WTC11 (cell line): ENCODE results near the gene BNC2. TPM values are rescaled to one million over a fixed set of nuclear protein-coding genes. Genes with fewer than 3 reads are reported as not detected.

ENCODE experiments used
- ATAC-seq: fragments of 200-7000 bp; cut with Tn5 transposase; 2 replicates; pipeline ENCODE4 v1.10.0; 2021; ENCODE audit warnings: mild to moderate bottlenecking, moderate library complexity
- CTCF ChIA-PET: fragments of 300-600 bp; sonication (Branson Sonifier 250); formaldehyde crosslinking; loops from one replicate; lab custom pipeline; 2021; ENCODE audit warnings: antibody characterized with exemption; lab: Charles Lee
- POLR2A ChIA-PET: fragments of 350-600 bp; sonication (Branson Sonifier 250); formaldehyde crosslinking; loops from one replicate; lab custom pipeline; 2021; ENCODE audit warnings: antibody characterized with exemption; lab: Charles Lee
- DNase-seq: peaks from one replicate; pipeline ENCODE4 v3.0.0; 2021; ENCODE audit warnings: low spot score
- H3K27ac Mint-ChIP-seq: 2 replicates; pipeline ENCODE4 v1.8.0; 2021; ENCODE audit warnings: mixed read lengths
- H3K27me3 Mint-ChIP-seq: 2 replicates; pipeline ENCODE4 v1.8.0; 2021; ENCODE audit warnings: low read depth, mild to moderate bottlenecking, moderate library complexity, mixed read lengths
- H3K36me3 Mint-ChIP-seq: 2 replicates; pipeline ENCODE4 v1.8.0; 2021; ENCODE audit warnings: mixed read lengths
- H3K4me1 Mint-ChIP-seq: 2 replicates; pipeline ENCODE4 v1.8.0; 2022; ENCODE audit warnings: mixed read lengths
- H3K4me3 Mint-ChIP-seq: 2 replicates; pipeline ENCODE4 v1.8.0; 2021; ENCODE audit warnings: mild to moderate bottlenecking, moderate library complexity, mixed read lengths
- H3K9me3 Mint-ChIP-seq: 2 replicates; pipeline ENCODE4 v1.8.0; 2021; ENCODE audit warnings: mixed read lengths
- CREM ChIP-seq: sonication (generic); formaldehyde crosslinking; IDR thresholded peaks from 2 replicates; pipeline ENCODE4 v1.8.1; 2022; ENCODE audit warnings: mild to moderate bottlenecking, missing genetic modification reagents, moderate library complexity
- E2F4 ChIP-seq: sonication (generic); formaldehyde crosslinking; IDR thresholded peaks from 2 replicates; pipeline ENCODE4 v1.8.1; 2022; ENCODE audit warnings: low read depth, mild to moderate bottlenecking, moderate library complexity, missing genetic modification reagents, borderline replicate concordance
- ELF4 ChIP-seq: sonication (generic); formaldehyde crosslinking; IDR thresholded peaks from 2 replicates; pipeline ENCODE4 v1.8.1; 2022; ENCODE audit warnings: low read depth, mild to moderate bottlenecking, moderate library complexity, missing genetic modification reagents
- EMX1 ChIP-seq: fragments of 250-450 bp; sonication (Bioruptor Pico); IDR thresholded peaks from 2 replicates; pipeline ENCODE4 v1.8.0; 2021; ENCODE audit warnings: mild to moderate bottlenecking
- IRF2 ChIP-seq: sonication (generic); formaldehyde crosslinking; IDR thresholded peaks from 2 replicates; pipeline ENCODE4 v1.8.0; 2022; ENCODE audit warnings: low read depth, missing genetic modification reagents, borderline replicate concordance
- JUN ChIP-seq: sonication (generic); formaldehyde crosslinking; IDR thresholded peaks from 2 replicates; pipeline ENCODE4 v1.8.0; 2023; ENCODE audit warnings: mild to moderate bottlenecking, missing genetic modification reagents
- NFATC4 ChIP-seq: fragments of 250-450 bp; sonication (Bioruptor Pico); IDR thresholded peaks from 2 replicates; pipeline ENCODE4 v1.9.0; 2021; ENCODE audit warnings: mild to moderate bottlenecking
- PREB ChIP-seq: sonication (generic); formaldehyde crosslinking; IDR thresholded peaks from 2 replicates; pipeline ENCODE4 v1.8.1; 2022; ENCODE audit warnings: mild to moderate bottlenecking, missing genetic modification reagents, moderate library complexity, borderline replicate concordance
- SMAD4 ChIP-seq: sonication (generic); formaldehyde crosslinking; IDR thresholded peaks from 2 replicates; pipeline ENCODE4 v1.8.0; 2022; ENCODE audit warnings: mild to moderate bottlenecking, missing genetic modification reagents
- SP1 ChIP-seq: sonication (generic); formaldehyde crosslinking; conservative IDR thresholded peaks from 2 replicates; pipeline ENCODE4 v1.8.1; 2022; ENCODE audit warnings: missing genetic modification reagents
- TP53 ChIP-seq: sonication (generic); formaldehyde crosslinking; IDR thresholded peaks from 2 replicates; pipeline ENCODE4 v1.8.1; 2023; ENCODE audit warnings: mild to moderate bottlenecking, missing genetic modification reagents
- ZNF121 ChIP-seq: sonication (generic); formaldehyde crosslinking; IDR thresholded peaks from 2 replicates; pipeline ENCODE4 v1.8.0; 2023; ENCODE audit warnings: missing genetic modification reagents
- ZNF138 ChIP-seq: sonication (generic); formaldehyde crosslinking; conservative IDR thresholded peaks from 2 replicates; pipeline ENCODE4 v1.8.1; 2022; ENCODE audit warnings: mild to moderate bottlenecking, moderate library complexity, missing genetic modification reagents
- ZNF263 ChIP-seq: sonication (generic); formaldehyde crosslinking; IDR thresholded peaks from 2 replicates; pipeline ENCODE4 v1.8.1; 2022; ENCODE audit warnings: low read depth, mild to moderate bottlenecking, moderate library complexity, missing genetic modification reagents
- ZNF396 ChIP-seq: fragments of 250-450 bp; sonication (Bioruptor Pico); IDR thresholded peaks from 2 replicates; pipeline ENCODE4 v1.8.0; 2021; ENCODE audit warnings: mild to moderate bottlenecking, moderate library complexity, borderline replicate concordance
- ZNF423 ChIP-seq: fragments of 250-450 bp; sonication (Bioruptor Pico); IDR thresholded peaks from 2 replicates; pipeline ENCODE4 v2.1.2; 2022; ENCODE audit warnings: mild to moderate bottlenecking, moderate library complexity
- total RNA-seq: library from RNA; stranded (reverse); gene quantifications from 3 replicates; pipeline ENCODE4 v1.2.3, GENCODE V29; 2021
- TF ChIP-seq, protein P1 (sequence below): sonication (generic); formaldehyde crosslinking; IDR thresholded peaks from 2 replicates; pipeline ENCODE4 v1.8.0; 2023; ENCODE audit warnings: missing genetic modification reagents
- TF ChIP-seq, protein P2 (sequence below): fragments of 250-450 bp; sonication (Bioruptor Pico); IDR thresholded peaks from 2 replicates; pipeline ENCODE4 v1.9.0; 2021; ENCODE audit warnings: mild to moderate bottlenecking, borderline replicate concordance
- TF ChIP-seq, protein P3 (sequence below): sonication (generic); formaldehyde crosslinking; conservative IDR thresholded peaks from 2 replicates; pipeline ENCODE4 v1.8.1; 2023; ENCODE audit warnings: mild to moderate bottlenecking, low read depth, missing genetic modification reagents, moderate library complexity
- TF ChIP-seq, protein P4 (sequence below): sonication (generic); formaldehyde crosslinking; conservative IDR thresholded peaks from 2 replicates; pipeline ENCODE4 v1.8.1; 2022; ENCODE audit warnings: mild to moderate bottlenecking, missing genetic modification reagents

BNC2 gene
- total RNA-seq, 1 experiment from 2014 or later = 33.3 TPM

DNA sequence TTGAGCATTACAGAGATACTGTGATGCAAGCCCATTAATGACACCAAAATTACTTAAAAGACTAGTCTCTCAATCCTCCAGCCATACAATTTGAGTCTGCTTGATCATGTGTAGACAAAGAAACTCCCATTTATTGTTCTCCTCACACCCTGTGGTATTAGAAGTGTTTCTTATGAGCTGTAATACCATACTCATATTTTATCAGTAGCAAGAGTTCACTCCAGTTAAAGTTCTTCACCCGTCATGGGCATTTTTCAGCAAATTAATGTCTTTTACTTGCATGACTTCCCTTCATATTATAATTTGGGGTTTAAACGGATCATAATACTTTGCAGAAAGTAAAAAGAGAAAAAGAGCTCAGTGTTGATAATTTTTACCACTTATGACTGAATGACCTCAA, 242.9 kb downstream of the BNC2 start (continued):
- no peak for TF ChIP-seq SP1 (CRISPR knock-in tag)
- TF ChIP-seq ZNF396 (CRISPR knock-in tag) = no peak
- TF ChIP-seq IRF2 = no peak
- no peak for TF ChIP-seq NFATC4 (CRISPR knock-in tag)
- TF ChIP-seq ELF4 (CRISPR knock-in tag) = no peak
- TF ChIP-seq ZNF121 = no peak
- no peak for TF ChIP-seq JUN (CRISPR knock-in tag)
- TF ChIP-seq, protein P1, sequence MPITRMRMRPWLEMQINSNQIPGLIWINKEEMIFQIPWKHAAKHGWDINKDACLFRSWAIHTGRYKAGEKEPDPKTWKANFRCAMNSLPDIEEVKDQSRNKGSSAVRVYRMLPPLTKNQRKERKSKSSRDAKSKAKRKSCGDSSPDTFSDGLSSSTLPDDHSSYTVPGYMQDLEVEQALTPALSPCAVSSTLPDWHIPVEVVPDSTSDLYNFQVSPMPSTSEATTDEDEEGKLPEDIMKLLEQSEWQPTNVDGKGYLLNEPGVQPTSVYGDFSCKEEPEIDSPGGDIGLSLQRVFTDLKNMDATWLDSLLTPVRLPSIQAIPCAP (CRISPR knock-in tag) = no peak
- TF ChIP-seq PREB (CRISPR knock-in tag) = no peak

GRCh38 chr9:16626577-16627130, 243.8 kb downstream of the BNC2 start:
- peaks cover 62% of the 10 kb centered on the region for H3K4me1 Mint-ChIP-seq
- ChIA-PET POLR2A (no interaction called here), CTCF (no interaction called here)
- ATAC-seq (peak; percentile 86), DNase-seq (no peak)
- no peaks in the 10 kb centered on the region for H3K9me3 Mint-ChIP-seq
- H3K36me3 Mint-ChIP-seq = no peaks in the 10 kb centered on the region
- H3K27me3 Mint-ChIP-seq = no peaks in the 10 kb centered on the region
- H3K4me3 Mint-ChIP-seq = no peak overlapping the region
- TF ChIP-seq EMX1 (CRISPR knock-in tag) = no peak
- no peak for TF ChIP-seq ZNF423 (CRISPR knock-in tag)
- TF ChIP-seq ELF4 (CRISPR knock-in tag) = no peak
- TF ChIP-seq, protein P2, sequence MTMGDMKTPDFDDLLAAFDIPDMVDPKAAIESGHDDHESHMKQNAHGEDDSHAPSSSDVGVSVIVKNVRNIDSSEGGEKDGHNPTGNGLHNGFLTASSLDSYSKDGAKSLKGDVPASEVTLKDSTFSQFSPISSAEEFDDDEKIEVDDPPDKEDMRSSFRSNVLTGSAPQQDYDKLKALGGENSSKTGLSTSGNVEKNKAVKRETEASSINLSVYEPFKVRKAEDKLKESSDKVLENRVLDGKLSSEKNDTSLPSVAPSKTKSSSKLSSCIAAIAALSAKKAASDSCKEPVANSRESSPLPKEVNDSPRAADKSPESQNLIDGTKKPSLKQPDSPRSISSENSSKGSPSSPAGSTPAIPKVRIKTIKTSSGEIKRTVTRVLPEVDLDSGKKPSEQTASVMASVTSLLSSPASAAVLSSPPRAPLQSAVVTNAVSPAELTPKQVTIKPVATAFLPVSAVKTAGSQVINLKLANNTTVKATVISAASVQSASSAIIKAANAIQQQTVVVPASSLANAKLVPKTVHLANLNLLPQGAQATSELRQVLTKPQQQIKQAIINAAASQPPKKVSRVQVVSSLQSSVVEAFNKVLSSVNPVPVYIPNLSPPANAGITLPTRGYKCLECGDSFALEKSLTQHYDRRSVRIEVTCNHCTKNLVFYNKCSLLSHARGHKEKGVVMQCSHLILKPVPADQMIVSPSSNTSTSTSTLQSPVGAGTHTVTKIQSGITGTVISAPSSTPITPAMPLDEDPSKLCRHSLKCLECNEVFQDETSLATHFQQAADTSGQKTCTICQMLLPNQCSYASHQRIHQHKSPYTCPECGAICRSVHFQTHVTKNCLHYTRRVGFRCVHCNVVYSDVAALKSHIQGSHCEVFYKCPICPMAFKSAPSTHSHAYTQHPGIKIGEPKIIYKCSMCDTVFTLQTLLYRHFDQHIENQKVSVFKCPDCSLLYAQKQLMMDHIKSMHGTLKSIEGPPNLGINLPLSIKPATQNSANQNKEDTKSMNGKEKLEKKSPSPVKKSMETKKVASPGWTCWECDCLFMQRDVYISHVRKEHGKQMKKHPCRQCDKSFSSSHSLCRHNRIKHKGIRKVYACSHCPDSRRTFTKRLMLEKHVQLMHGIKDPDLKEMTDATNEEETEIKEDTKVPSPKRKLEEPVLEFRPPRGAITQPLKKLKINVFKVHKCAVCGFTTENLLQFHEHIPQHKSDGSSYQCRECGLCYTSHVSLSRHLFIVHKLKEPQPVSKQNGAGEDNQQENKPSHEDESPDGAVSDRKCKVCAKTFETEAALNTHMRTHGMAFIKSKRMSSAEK (CRISPR knock-in tag) = no peak
- no peak for TF ChIP-seq E2F4 (CRISPR knock-in tag)
- TF ChIP-seq, protein P3, sequence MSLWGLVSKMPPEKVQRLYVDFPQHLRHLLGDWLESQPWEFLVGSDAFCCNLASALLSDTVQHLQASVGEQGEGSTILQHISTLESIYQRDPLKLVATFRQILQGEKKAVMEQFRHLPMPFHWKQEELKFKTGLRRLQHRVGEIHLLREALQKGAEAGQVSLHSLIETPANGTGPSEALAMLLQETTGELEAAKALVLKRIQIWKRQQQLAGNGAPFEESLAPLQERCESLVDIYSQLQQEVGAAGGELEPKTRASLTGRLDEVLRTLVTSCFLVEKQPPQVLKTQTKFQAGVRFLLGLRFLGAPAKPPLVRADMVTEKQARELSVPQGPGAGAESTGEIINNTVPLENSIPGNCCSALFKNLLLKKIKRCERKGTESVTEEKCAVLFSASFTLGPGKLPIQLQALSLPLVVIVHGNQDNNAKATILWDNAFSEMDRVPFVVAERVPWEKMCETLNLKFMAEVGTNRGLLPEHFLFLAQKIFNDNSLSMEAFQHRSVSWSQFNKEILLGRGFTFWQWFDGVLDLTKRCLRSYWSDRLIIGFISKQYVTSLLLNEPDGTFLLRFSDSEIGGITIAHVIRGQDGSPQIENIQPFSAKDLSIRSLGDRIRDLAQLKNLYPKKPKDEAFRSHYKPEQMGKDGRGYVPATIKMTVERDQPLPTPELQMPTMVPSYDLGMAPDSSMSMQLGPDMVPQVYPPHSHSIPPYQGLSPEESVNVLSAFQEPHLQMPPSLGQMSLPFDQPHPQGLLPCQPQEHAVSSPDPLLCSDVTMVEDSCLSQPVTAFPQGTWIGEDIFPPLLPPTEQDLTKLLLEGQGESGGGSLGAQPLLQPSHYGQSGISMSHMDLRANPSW (CRISPR knock-in tag) = no peak
- TF ChIP-seq JUN (CRISPR knock-in tag) = no peak
- TF ChIP-seq CREM = no peak
- TF ChIP-seq ZNF138 = no peak
- no peak for TF ChIP-seq TP53
- TF ChIP-seq SMAD4 (CRISPR knock-in tag) = no peak
- TF ChIP-seq ZNF263 (CRISPR knock-in tag) = no peak
- TF ChIP-seq, protein P4, sequence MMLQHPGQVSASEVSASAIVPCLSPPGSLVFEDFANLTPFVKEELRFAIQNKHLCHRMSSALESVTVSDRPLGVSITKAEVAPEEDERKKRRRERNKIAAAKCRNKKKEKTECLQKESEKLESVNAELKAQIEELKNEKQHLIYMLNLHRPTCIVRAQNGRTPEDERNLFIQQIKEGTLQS (CRISPR knock-in tag) = no peak
- H3K27ac Mint-ChIP-seq = peak overlapping the region; percentile 90
